Activated gamma-delta T cell (primary cell): Measurements from ENCODE around the gene SIRPD.

Experiments
- DNase-seq: peaks from one replicate; lab custom pipeline; 2025; lab: John Stamatoyannopoulos, UW

Gene SIRPD

GRCh38 chr20:1494436-1494835 lies 63.1 kb downstream of the SIRPD start:
- no peak for DNase-seq

GRCh38 chr20:1493536-1493935 lies 64.0 kb downstream of the SIRPD start:
- no peak for DNase-seq

GRCh38 chr20:1491860-1492642 lies 65.5 kb downstream of the SIRPD start:
- no peak for DNase-seq

GRCh38 chr20:1491281-1491840 lies 66.1 kb downstream of the SIRPD start, which contains the start of gene SIRPB2:
Gene SIRPB2 (minus strand): TSS chr20:1491420. CDS start chr20:1491359, 61 bp downstream.
- no peak for DNase-seq

GRCh38 chr20:1490643-1491195 lies 66.8 kb downstream of the SIRPD start:
- DNase-seq, result no peak

GRCh38 chr20:1489764-1490436 lies 67.6 kb downstream of the SIRPD start:
- DNase-seq, result no peak

GRCh38 chr20:1489325-1489724 lies 68.2 kb downstream of the SIRPD start:
- no peak for DNase-seq

GRCh38 chr20:1486566-1486965 lies 70.9 kb downstream of the SIRPD start:
- no peak for DNase-seq

GRCh38 chr20:1484438-1485116 lies 72.9 kb downstream of the SIRPD start:
- DNase-seq, result no peak
